ENCODE data around the gene MARCHF3.

Gene MARCHF3

DNA sequence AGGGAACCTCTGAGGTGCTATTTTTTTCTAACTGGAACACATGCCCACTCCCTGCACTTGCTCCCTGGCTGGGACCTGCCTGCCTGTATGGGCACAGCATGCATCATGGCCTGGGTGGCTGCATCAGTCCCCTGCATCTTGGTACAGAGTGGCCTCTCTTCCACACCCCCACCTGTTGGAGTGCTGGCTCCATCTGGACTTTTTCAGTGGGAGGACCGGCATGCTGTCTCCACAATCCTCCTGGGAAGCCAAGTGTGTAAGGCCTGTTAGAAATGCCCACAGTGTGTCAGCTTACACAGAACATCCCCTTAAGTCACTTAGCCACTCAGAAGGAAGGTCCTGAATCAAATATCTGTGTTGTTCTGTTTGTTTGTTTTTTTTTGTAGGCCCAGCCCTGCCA, 102.9 kb downstream of the MARCHF3 start:
- TF ChIP-seq, protein P1, sequence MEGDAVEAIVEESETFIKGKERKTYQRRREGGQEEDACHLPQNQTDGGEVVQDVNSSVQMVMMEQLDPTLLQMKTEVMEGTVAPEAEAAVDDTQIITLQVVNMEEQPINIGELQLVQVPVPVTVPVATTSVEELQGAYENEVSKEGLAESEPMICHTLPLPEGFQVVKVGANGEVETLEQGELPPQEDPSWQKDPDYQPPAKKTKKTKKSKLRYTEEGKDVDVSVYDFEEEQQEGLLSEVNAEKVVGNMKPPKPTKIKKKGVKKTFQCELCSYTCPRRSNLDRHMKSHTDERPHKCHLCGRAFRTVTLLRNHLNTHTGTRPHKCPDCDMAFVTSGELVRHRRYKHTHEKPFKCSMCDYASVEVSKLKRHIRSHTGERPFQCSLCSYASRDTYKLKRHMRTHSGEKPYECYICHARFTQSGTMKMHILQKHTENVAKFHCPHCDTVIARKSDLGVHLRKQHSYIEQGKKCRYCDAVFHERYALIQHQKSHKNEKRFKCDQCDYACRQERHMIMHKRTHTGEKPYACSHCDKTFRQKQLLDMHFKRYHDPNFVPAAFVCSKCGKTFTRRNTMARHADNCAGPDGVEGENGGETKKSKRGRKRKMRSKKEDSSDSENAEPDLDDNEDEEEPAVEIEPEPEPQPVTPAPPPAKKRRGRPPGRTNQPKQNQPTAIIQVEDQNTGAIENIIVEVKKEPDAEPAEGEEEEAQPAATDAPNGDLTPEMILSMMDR (IDR thresholded peaks at IDR 0.05): no peak
- H2AFZ ChIP-seq: no peak overlapping the region
- H3K79me2 ChIP-seq: no peaks in the 10 kb centered on the region
- no peak overlapping the region for H3K9ac ChIP-seq
- no peaks in the 10 kb centered on the region for H3K4me1 ChIP-seq
- no peaks in the 10 kb centered on the region for H3K9me3 ChIP-seq (ENCODE audit: control insufficient read depth, low read length)
- no peak overlapping the region for H3K4me3 ChIP-seq (ENCODE audit: low read depth, low read length)
- no peak overlapping the region for H3K4me2 ChIP-seq (ENCODE audit: low read length)
- H3K36me3 ChIP-seq (ENCODE audit: control insufficient read depth, insufficient read depth, low read length): no peaks in the 10 kb centered on the region
- no peak overlapping the region for H3K27ac ChIP-seq
- H3K27me3 ChIP-seq (ENCODE audit: control insufficient read depth, insufficient read depth, low read length): no peaks in the 10 kb centered on the region

DNA sequence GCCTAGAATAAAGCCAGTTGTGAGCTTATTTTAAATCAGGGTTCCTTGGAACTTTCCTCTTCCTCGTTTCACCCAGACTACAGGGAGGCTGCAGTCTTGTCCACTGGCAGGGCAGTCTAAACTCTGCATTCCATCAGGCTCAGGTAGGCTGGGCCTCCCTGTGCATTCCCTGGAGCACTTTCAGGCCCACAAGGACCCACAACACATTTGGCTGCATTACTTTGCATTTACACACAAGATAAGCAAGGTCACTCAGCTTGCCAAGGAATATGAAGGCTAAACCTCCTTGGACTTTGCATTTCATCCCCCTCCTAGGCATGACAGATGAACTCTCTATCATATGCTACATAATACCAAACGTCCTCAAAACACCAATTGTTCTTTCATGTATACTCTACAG, 104.2 kb downstream of the MARCHF3 start:
- Histone ChIP-seq H3K4me1 (no peaks in the 10 kb centered on the region), H2AFZ (no peak overlapping the region), H3K79me2 (no peaks in the 10 kb centered on the region), H3K27ac (no peak overlapping the region), H3K4me3 (ENCODE audit: low read depth, low read length) (no peak overlapping the region), H3K9ac (no peak overlapping the region), H3K27me3 (ENCODE audit: control insufficient read depth, insufficient read depth, low read length) (no peaks in the 10 kb centered on the region), H3K9me3 (ENCODE audit: control insufficient read depth, low read length) (no peaks in the 10 kb centered on the region), H3K4me2 (ENCODE audit: low read length) (no peak overlapping the region), H3K36me3 (ENCODE audit: control insufficient read depth, insufficient read depth, low read length) (no peaks in the 10 kb centered on the region)
- TF ChIP-seq, protein P1 (IDR thresholded peaks at IDR 0.05): no peak

DNA sequence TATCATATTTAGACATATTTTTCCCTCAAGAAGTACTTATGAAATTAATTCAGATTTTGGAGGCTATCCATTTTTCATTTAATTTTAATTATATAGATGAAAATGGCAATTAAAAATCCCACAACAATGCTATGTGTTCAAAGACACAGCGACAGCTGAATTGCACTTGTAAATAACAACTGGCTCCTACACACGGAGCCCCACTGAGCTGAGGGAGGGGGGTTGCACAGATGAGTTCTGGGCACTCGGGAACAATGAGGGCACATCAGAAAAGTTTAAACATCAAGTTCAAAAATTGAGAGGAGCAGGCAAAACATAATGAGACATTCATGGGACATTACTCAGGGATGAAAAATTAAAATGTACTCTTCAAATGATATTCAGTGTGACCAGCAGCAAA, 104.9 kb downstream of the MARCHF3 start:
- H3K4me2 ChIP-seq (ENCODE audit: low read length): no peak overlapping the region
- H3K27me3 ChIP-seq (ENCODE audit: control insufficient read depth, insufficient read depth, low read length): no peaks in the 10 kb centered on the region
- TF ChIP-seq, protein P1 (IDR thresholded peaks at IDR 0.05): no peak

DNA sequence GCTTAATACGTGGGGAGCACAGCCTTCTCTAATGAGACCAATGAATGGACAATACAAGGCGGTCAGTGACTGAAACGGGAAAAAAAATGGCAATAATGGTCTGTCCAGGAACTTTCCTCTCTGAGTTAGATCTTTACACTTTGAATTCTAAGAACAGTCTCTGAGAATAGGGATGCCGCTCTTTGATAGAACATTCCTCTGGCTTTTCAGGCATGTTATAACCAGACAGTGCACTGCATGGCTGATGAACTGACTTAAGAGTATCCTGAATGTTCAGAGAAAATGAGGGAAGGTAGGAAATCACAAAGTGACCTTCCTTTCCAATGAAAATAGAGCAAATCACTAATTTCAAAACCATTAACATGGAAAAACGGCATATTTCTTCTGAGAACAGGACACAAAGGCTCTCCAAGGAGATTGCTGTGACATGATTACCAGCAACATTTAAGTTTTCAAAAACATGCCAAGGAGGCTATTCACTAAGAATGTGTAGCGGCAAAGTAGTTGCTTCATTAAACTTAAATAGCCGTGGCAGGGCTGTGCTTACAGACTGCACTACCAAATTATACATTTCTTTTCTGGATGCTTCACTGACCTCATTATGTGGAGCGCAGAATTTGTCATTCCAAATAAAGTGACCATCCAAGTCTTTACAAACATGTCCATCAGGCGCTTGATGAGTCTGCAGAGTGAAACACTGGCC, 105.9 kb downstream of the MARCHF3 start:
- Histone ChIP-seq H3K27ac (no peak overlapping the region), H3K4me1 (no peaks in the 10 kb centered on the region), H3K4me3 (ENCODE audit: low read depth, low read length) (no peak overlapping the region), H3K9ac (no peak overlapping the region), H3K4me2 (ENCODE audit: low read length) (no peak overlapping the region), H3K79me2 (no peaks in the 10 kb centered on the region), H3K36me3 (ENCODE audit: control insufficient read depth, insufficient read depth, low read length) (no peaks in the 10 kb centered on the region), H3K27me3 (ENCODE audit: control insufficient read depth, insufficient read depth, low read length) (no peaks in the 10 kb centered on the region), H2AFZ (no peak overlapping the region), H3K9me3 (ENCODE audit: control insufficient read depth, low read length) (no peaks in the 10 kb centered on the region)
- TF ChIP-seq, protein P1 (IDR thresholded peaks at IDR 0.05): no peak

More for the DNA sequence above, 104.9 kb downstream of the MARCHF3 start:
- Histone ChIP-seq H3K9ac (no peak overlapping the region), H3K36me3 (ENCODE audit: control insufficient read depth, insufficient read depth, low read length) (no peaks in the 10 kb centered on the region), H3K4me3 (ENCODE audit: low read depth, low read length) (no peak overlapping the region), H3K79me2 (no peaks in the 10 kb centered on the region), H3K9me3 (ENCODE audit: control insufficient read depth, low read length) (no peaks in the 10 kb centered on the region), H3K4me1 (no peaks in the 10 kb centered on the region), H2AFZ (no peak overlapping the region), H3K27ac (no peak overlapping the region)
